Esophagus muscularis mucosa (tissue), 4 donors: ENCODE measurements around the gene FOSL2. TPM values are rescaled to one million over a fixed set of nuclear protein-coding genes. Genes with fewer than 3 reads are reported as not detected.
"Not testable (repeated sequence)": the region's sequence is repeated elsewhere in the genome, so short reads cannot be mapped to it uniquely, and the experiment has no call there.

ENCODE experiments used
- DNase-seq: peaks from one replicate; pipeline ENCODE4 v3.0.0-alpha.2; 2017; ENCODE audit errors: extremely low spot score
- H3K27ac ChIP-seq, 4 donors: fragments of 200-600 bp; sonication (generic); replicated peaks in 1 of 4; 1 replicate in 3 of 4; 2 replicates in 1 of 4; pipeline ENCODE4 v1.5.1; 2016 to 2019; ENCODE audit warnings: mild to moderate bottlenecking in 1 of 4
- H3K27me3 ChIP-seq, 4 donors: fragments of 200-600 bp; sonication (generic); one replicate each; pipeline versions ENCODE4 v1.5.1 to v1.6.0; 2016 to 2019
- H3K36me3 ChIP-seq, 4 donors: fragments of 200-600 bp; sonication (generic); one replicate each; pipeline ENCODE4 v1.5.1; 2016 to 2019
- H3K4me1 ChIP-seq, 4 donors: fragments of 200-600 bp; sonication (generic); one replicate each; pipeline ENCODE4 v1.5.1; 2016 to 2019
- H3K4me3 ChIP-seq, 4 donors: fragments of 200-600 bp; sonication (generic); 1 replicate in 2 of 4; 2 replicates in 2 of 4; pipeline ENCODE4 v1.5.1; 2016 to 2019; ENCODE audit warnings: mild to moderate bottlenecking in 4 of 4, moderate library complexity in 1 of 4
- H3K9me3 ChIP-seq, 4 donors: fragments of 200-600 bp; sonication (generic); 1 replicate in 3 of 4; 2 replicates in 1 of 4; pipeline ENCODE4 v1.5.1; 2016 to 2019
- CTCF ChIP-seq, 3 experiments: fragments of 200-600 bp in 2 of 3; fragments of 450-650 bp in 1 of 3; sonication (generic) in 2 of 3; IDR thresholded peaks; one replicate each; pipeline ENCODE4 v1.5.1; 2017 to 2019; ENCODE audit warnings: antibody characterized with exemption in 3 of 3, mild to moderate bottlenecking in 2 of 3, moderate library complexity in 1 of 3
- EP300 ChIP-seq: sonication (generic); formaldehyde crosslinking; IDR thresholded peaks from one replicate; pipeline ENCODE4 v1.6.1; 2017; ENCODE audit warnings: antibody characterized with exemption
- POLR2A ChIP-seq: fragments of 450-650 bp; IDR thresholded peaks from one replicate; pipeline ENCODE4 v1.6.1; 2017; ENCODE audit warnings: antibody characterized with exemption, moderate library complexity, mild to moderate bottlenecking, low read depth
- POLR2AphosphoS5 ChIP-seq, 2 donors: sonication (generic); formaldehyde crosslinking; IDR thresholded peaks; one replicate each; pipeline ENCODE4 v1.6.1; 2017; ENCODE audit warnings: antibody characterized with exemption in 2 of 2
- WGBS: methylation state at CpG from one replicate; pipeline ENCODE4 v1.1.5; 2018; 5-methylcytosine and 5-hydroxymethylcytosine counted together
- intact Hi-C: fragments of 100-400 bp; cut with DNase I; formaldehyde crosslinking; loops from one replicate; pipeline ENCODE4 v1.15.1; 2023
- total RNA-seq, 4 donors: library from RNA; depleted of rRNA; stranded (reverse); fragments of >200 nt; gene quantifications; one replicate each; pipeline versions ENCODE4 v1.1.0 to v1.2.1, GENCODE V29; 2016

FOSL2 gene
- total RNA-seq, 4 donors from 2014 or later: 68.9 to 332 (median 176) TPM

GRCh38 chr2:28370354-28370753, 22.3 kb upstream of the FOSL2 start:
- Histone ChIP-seq H3K27ac (no peak overlapping the region), H3K36me3 (no peaks in the 10 kb centered on the region), H3K4me1 (peaks cover 0 to 8% (median 0%) of the 10 kb centered on the region in 4 donors), H3K27me3 (no peaks in the 10 kb centered on the region), H3K9me3 (no peaks in the 10 kb centered on the region), H3K4me3 (no peak overlapping the region)
- intact Hi-C loops: no loop called here
- 89% methylated on average over 3 of the region's 3 CpGs for WGBS
- no peak for DNase-seq
- TF ChIP-seq CTCF (IDR thresholded peaks at IDR 0.05) (no peak), EP300 (no peak), POLR2A (no peak), POLR2AphosphoS5 (IDR thresholded peaks at IDR 0.05) (no peak)

DNA sequence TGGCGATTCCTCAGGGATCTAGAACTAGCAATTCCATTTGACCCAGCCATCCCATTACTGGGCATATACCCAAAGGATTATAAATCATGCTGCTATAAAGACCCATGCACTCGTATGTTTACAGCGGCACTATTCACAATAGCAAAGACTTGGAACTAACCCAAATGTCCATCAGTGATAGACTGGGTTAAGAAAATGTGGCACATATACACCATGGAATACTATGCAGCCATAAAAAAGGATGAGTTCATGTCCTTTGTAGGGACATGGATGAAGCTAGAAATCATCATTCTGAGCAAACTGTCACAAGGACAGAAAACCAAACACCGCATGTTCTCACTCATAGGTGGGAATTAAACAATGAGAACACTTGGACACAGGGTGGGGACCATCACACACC, 20.9 kb upstream of the FOSL2 start:
- H3K4me1 ChIP-seq, H3K9me3 ChIP-seq, H3K4me3 ChIP-seq, H3K27ac ChIP-seq, DNase-seq, intact Hi-C loops, H3K27me3 ChIP-seq, H3K36me3 ChIP-seq: not testable (repeated sequence)
- WGBS: 77% methylated on average over 4 of the region's 4 CpGs

- intact Hi-C loops: no loop called here
- Histone ChIP-seq H3K36me3 (no peaks in the 10 kb centered on the region), H3K4me3 (no peak overlapping the region), H3K27ac (no peak overlapping the region), H3K27me3 (no peaks in the 10 kb centered on the region), H3K9me3 (no peaks in the 10 kb centered on the region), H3K4me1 (no peaks in the 10 kb centered on the region)
- WGBS: 88% methylated on average over 4 of the region's 4 CpGs
- DNase-seq: no peak
- no peak for TF ChIP-seq EP300
- no peak for TF ChIP-seq POLR2A
- no peak for TF ChIP-seq POLR2AphosphoS5 (IDR thresholded peaks at IDR 0.05)
- no peak for TF ChIP-seq CTCF (IDR thresholded peaks at IDR 0.05)
Measured at GRCh38 chr2:28373854-28374253, 18.8 kb upstream of the FOSL2 start.

DNA sequence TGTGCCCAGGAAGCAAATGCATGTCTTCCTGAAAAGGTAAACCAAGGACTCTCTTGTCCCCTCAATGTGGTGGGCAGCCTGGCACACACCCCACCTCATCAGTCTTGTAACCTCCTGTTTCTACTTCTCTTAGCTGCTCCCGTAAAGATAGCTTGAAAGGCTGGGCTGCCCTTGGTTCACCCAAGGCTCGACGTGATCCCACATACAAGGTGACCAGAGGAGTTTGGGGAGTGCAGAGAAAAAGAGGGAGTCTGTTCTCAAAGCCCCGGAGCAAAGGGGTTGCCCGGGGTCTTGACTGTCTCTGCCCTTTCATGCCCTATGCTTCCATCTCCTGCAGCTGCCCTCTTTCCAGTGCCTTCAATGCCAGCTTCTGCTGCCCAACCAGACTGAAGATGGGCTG, 18.3 kb upstream of the FOSL2 start:
- H3K36me3 ChIP-seq: no peaks in the 10 kb centered on the region
- no peak for DNase-seq
- no peak for TF ChIP-seq EP300
- no peak for TF ChIP-seq CTCF (IDR thresholded peaks at IDR 0.05)
- TF ChIP-seq POLR2AphosphoS5 (IDR thresholded peaks at IDR 0.05): no peak
- TF ChIP-seq POLR2A: no peak
- 90% methylated on average over 5 of the region's 5 CpGs for WGBS
- no peaks in the 10 kb centered on the region for H3K27me3 ChIP-seq
- no peaks in the 10 kb centered on the region for H3K4me1 ChIP-seq
- no peak overlapping the region for H3K27ac ChIP-seq
- H3K9me3 ChIP-seq: no peaks in the 10 kb centered on the region
- intact Hi-C loops: no loop called here
- H3K4me3 ChIP-seq: no peak overlapping the region

DNA sequence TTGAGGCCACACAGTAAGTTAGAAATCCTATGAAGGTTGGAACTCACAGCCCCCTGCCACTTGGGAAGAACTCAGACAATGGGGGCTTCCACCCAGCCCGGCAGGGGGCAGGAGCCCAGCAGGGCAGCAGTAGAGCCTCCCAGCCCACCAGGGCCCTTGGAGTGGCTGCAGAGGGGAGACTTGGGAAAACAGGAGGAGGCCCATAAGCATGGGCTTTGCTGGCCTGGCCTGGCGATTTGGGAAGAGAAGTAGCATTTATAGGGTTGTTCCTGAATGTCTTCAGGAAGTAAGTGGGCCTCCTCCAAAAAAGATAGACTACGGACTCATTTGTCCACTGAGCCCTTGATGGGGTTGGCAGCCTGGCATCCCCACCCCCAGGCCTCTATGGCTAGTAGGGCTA, 17.4 kb upstream of the FOSL2 start:
- Histone ChIP-seq H3K4me1 (no peaks in the 10 kb centered on the region), H3K27ac (no peak overlapping the region), H3K36me3 (no peaks in the 10 kb centered on the region), H3K27me3 (no peaks in the 10 kb centered on the region), H3K9me3 (no peaks in the 10 kb centered on the region), H3K4me3 (no peak overlapping the region)
- intact Hi-C loops: no loop called here
- WGBS: 83% methylated on average over 3 of the region's 3 CpGs
- TF ChIP-seq POLR2A: no peak
- DNase-seq: no peak
